Ascending aorta (tissue), 2 donors: ENCODE results near the gene STIM1. TPM values are rescaled to one million over a fixed set of nuclear protein-coding genes. Genes with fewer than 3 reads are reported as not detected.

Experiments used
- DNase-seq, 2 donors: peaks; one replicate each; pipeline ENCODE4 v3.0.0-alpha.2; 2019; ENCODE audit warnings: low spot score in 2 of 2
- H3K27ac ChIP-seq, 2 donors: fragments of 200-600 bp; sonication (generic); one replicate each; pipeline ENCODE4 v1.5.1; 2016 to 2017; ENCODE audit warnings: mild to moderate bottlenecking in 1 of 2
- H3K27me3 ChIP-seq: fragments of 200-600 bp; sonication (generic); one replicate; pipeline ENCODE4 v1.5.1; 2017
- H3K36me3 ChIP-seq, 2 donors: fragments of 200-600 bp; sonication (generic); one replicate each; pipeline ENCODE4 v1.5.1; 2016
- H3K4me1 ChIP-seq, 2 donors: fragments of 200-600 bp; sonication (generic); one replicate each; pipeline ENCODE4 v1.5.1; 2016 to 2017; ENCODE audit warnings: mild to moderate bottlenecking in 1 of 2
- H3K4me3 ChIP-seq, 2 donors: fragments of 200-600 bp; sonication (generic); one replicate each; pipeline ENCODE4 v1.5.1; 2016 to 2017; ENCODE audit warnings: mild to moderate bottlenecking in 1 of 2
- H3K9me3 ChIP-seq, 2 donors: fragments of 200-600 bp; sonication (generic); one replicate each; pipeline ENCODE4 v1.5.1; 2016
- CTCF ChIP-seq, 3 experiments: fragments of 200-600 bp in 2 of 3; fragments of 450-650 bp in 1 of 3; sonication (generic) in 2 of 3; IDR thresholded peaks; one replicate each; pipeline ENCODE4 v1.5.1; 2016 to 2019; ENCODE audit warnings: antibody characterized with exemption in 3 of 3, mild to moderate bottlenecking in 1 of 3, moderate library complexity in 1 of 3
- intact Hi-C: fragments of 100-400 bp; cut with DNase I; formaldehyde crosslinking; loops from one replicate; pipeline ENCODE4 v1.15.1; 2023
- total RNA-seq: library from RNA; depleted of rRNA; stranded (reverse); fragments of >200 nt; gene quantifications from one replicate; pipeline ENCODE4 v1.1.0, GENCODE V29; 2016

STIM1 gene
- total RNA-seq, 1 donor from 2014 or later = 48.1 TPM

- intact Hi-C loops = no loop called here
- DNase-seq = no peak
- no peak overlapping the region for H3K4me3 ChIP-seq
- no peaks in the 10 kb centered on the region for H3K9me3 ChIP-seq
- TF ChIP-seq CTCF (IDR thresholded peaks at IDR 0.05) = no peak
- no peaks in the 10 kb centered on the region for H3K36me3 ChIP-seq
- peaks cover 0 to 23% of the 10 kb centered on the region in 2 donors for H3K4me1 ChIP-seq
- no peaks in the 10 kb centered on the region for H3K27me3 ChIP-seq
- H3K27ac ChIP-seq = peak overlapping the region; percentile 77 to 80
Observed at GRCh38 chr11:3880724-3881123, 25.3 kb downstream of the STIM1 start.

GRCh38 chr11:3882655-3883054 is 27.2 kb downstream of the STIM1 start:
- H3K9me3 ChIP-seq = no peaks in the 10 kb centered on the region
- H3K27me3 ChIP-seq = no peaks in the 10 kb centered on the region
- H3K27ac ChIP-seq = no peak overlapping the region
- no peak for DNase-seq
- H3K4me3 ChIP-seq = no peak overlapping the region
- no peaks in the 10 kb centered on the region for H3K36me3 ChIP-seq
- TF ChIP-seq CTCF (IDR thresholded peaks at IDR 0.05) = no peak
- peaks cover 0 to 15% of the 10 kb centered on the region in 2 donors for H3K4me1 ChIP-seq
- intact Hi-C loops = no loop called here

- Histone ChIP-seq H3K27me3 (no peaks in the 10 kb centered on the region), H3K9me3 (no peaks in the 10 kb centered on the region), H3K36me3 (no peaks in the 10 kb centered on the region), H3K27ac (no peak overlapping the region), H3K4me1 (peaks cover 0 to 7% of the 10 kb centered on the region in 2 donors), H3K4me3 (no peak overlapping the region)
- DNase-seq = no peak
- intact Hi-C loops = no loop called here
- TF ChIP-seq CTCF (IDR thresholded peaks at IDR 0.05) = no peak
Observed at GRCh38 chr11:3885855-3886254, 30.4 kb downstream of the STIM1 start.

- H3K27me3 ChIP-seq = no peaks in the 10 kb centered on the region
- no peak overlapping the region for H3K27ac ChIP-seq
- peaks cover 0 to 3% of the 10 kb centered on the region in 2 donors for H3K4me1 ChIP-seq
- no peak for TF ChIP-seq CTCF (IDR thresholded peaks at IDR 0.05)
- DNase-seq = no peak
- H3K36me3 ChIP-seq = no peaks in the 10 kb centered on the region
- H3K9me3 ChIP-seq = no peaks in the 10 kb centered on the region
- intact Hi-C loops = no loop called here
- H3K4me3 ChIP-seq = no peak overlapping the region
Observed at GRCh38 chr11:3886985-3887384, 31.5 kb downstream of the STIM1 start.

GRCh38 chr11:3888876-3889275 is 33.4 kb downstream of the STIM1 start:
- TF ChIP-seq CTCF (IDR thresholded peaks at IDR 0.05) = no peak
- no peaks in the 10 kb centered on the region for H3K27me3 ChIP-seq
- no peaks in the 10 kb centered on the region for H3K9me3 ChIP-seq
- H3K4me3 ChIP-seq = no peak overlapping the region
- no peaks in the 10 kb centered on the region for H3K36me3 ChIP-seq
- peaks cover 0 to 7% of the 10 kb centered on the region in 2 donors for H3K4me1 ChIP-seq
- DNase-seq = no peak
- no peak overlapping the region for H3K27ac ChIP-seq
- intact Hi-C loops = no loop called here

- intact Hi-C loops = no loop called here
- DNase-seq = no peak
- H3K4me1 ChIP-seq = peaks cover 0 to 15% of the 10 kb centered on the region in 2 donors
- no peak for TF ChIP-seq CTCF (IDR thresholded peaks at IDR 0.05)
- H3K9me3 ChIP-seq = no peaks in the 10 kb centered on the region
- H3K27ac ChIP-seq = no peak overlapping the region
- H3K36me3 ChIP-seq = no peaks in the 10 kb centered on the region
- no peak overlapping the region for H3K4me3 ChIP-seq
- H3K27me3 ChIP-seq = no peaks in the 10 kb centered on the region
Observed at GRCh38 chr11:3890014-3890413, 34.5 kb downstream of the STIM1 start.
